Activated T-cell treated with anti-CD3 and anti-CD28 coated beads for 24 hours (primary cell): ENCODE data around the gene TRAFD1.

ENCODE experiments used
- DNase-seq: peaks from one replicate; pipeline ENCODE4 v3.0.0-alpha.2; 2020; ENCODE audit warnings: low read depth

The TRAFD1 gene

GRCh38 chr12:112160611-112161010, 35.3 kb downstream of the TRAFD1 start:
- DNase-seq: no peak

DNA sequence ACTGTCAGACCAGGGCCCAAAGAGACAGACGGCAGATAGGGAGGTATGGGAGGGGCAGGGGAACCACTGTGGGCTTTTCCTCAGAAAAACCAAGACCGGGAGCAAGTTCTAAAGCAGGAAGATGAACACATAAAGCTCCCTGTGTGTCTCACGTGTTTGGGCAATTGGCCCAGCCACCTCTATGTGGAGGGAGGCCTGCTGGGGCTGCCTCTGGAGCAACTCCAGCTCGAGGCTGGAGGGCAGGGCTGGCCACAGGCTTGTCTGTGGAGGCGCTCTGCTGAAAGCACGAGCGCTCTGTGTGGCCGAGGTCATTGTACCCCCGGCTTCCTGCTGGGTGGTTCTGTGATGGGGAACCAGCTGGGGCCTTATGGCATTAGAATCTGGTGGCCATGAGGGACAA, 36.4 kb downstream of the TRAFD1 start:
- no peak for DNase-seq

- no peak for DNase-seq
Observed at GRCh38 chr12:112162241-112162790, 37.0 kb downstream of the TRAFD1 start.

- no peak for DNase-seq
Observed at GRCh38 chr12:112163056-112163455, 37.7 kb downstream of the TRAFD1 start.

DNA sequence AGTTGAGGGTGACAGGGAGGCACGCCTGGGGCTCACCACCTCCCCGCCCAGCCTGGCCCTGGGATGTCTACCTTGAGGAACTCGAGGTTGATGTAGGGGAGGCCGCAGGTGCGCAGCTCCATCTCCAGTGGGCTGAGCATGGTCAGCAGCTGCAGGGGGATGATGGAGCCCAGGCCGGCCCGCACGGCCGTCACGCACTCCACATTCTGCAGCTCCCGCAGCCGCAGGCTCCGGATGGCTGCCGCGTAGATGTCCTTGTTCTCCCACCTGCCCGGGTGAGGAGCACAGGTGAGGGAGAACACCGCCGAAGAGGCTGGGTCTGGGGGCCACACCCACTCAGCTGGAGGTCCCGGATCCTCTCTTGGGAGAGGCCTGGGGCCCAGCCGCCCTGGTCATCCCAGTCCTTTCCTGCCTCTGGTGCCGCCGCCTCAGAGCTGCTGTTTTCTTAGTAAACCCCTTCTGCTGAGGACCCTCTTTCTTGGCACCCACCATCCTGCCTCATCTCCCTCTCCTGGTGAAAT, 38.2 kb downstream of the TRAFD1 start:
- no peak for DNase-seq

- no peak for DNase-seq
Observed at GRCh38 chr12:112164011-112164660, 38.8 kb downstream of the TRAFD1 start.

DNA sequence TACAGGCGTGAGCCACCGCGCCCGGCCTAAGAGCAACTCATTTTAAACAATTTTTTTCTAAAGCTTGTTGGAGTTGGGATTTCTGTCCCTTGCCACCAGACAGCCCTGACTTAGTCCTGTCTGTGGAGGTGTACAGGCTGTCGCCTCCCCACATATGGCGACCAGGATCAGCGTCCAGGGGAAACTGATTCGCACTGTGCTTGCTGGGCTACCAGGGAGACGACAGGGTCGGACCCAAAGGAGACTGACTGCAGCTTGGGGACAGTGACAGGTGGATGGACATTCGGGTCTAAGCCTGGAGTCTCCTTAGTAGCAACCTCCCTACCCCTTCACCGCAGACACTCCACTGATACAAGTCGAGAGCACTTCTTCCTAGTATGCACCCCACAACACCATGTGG, 40.3 kb downstream of the TRAFD1 start:
- DNase-seq: no peak

- no peak for DNase-seq
Observed at GRCh38 chr12:112166051-112167015, 41.0 kb downstream of the TRAFD1 start.

GRCh38 chr12:112167031-112167461, 41.7 kb downstream of the TRAFD1 start:
- DNase-seq: no peak

GRCh38 chr12:112167718-112168525, 42.6 kb downstream of the TRAFD1 start:
- DNase-seq: no peak

- DNase-seq: no peak
Observed at GRCh38 chr12:112168561-112168971, 43.2 kb downstream of the TRAFD1 start.

DNA sequence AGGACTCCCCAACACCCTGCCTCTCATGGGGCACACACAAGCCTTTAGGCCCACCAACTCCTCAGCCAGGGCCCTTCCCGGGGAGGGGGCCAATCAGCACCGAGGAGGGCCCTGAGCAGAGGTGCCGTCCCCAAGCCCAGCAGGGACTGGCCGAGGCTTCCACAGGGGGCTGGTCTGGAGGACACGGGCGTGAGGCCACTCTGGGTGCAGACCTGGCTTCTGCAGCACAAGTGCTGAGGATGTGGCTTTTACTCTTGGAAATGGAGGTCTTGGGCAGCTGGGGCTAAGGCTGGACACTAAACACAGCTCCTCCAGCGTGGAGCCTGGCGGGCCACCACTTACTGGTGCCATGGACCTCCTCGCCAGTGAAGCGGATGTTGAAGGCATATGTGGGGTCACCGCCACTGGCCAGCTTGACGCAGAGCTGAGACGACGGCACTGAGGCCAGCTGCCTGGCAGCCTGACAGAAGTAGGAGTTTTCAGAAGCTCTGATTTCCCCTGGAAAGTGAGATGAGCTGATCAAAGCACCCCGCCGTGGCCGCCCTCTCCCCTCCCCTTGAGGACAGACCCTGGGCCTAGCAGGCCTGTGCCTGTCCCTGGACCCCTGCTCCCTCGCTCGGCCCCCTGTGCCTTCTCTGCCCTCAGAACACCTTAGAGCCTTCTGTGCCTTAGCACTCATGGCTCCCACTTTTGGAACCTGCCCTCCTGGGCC, 44.0 kb downstream of the TRAFD1 start:
- DNase-seq: no peak

- no peak for DNase-seq
Observed at GRCh38 chr12:112169966-112170365, 44.6 kb downstream of the TRAFD1 start.

GRCh38 chr12:112170376-112170775, 45.0 kb downstream of the TRAFD1 start:
- peak; percentile 7 for DNase-seq

GRCh38 chr12:112170971-112171596, 45.7 kb downstream of the TRAFD1 start:
- no peak for DNase-seq

- no peak for DNase-seq
Observed at GRCh38 chr12:112172556-112173324, 47.4 kb downstream of the TRAFD1 start.

- no peak for DNase-seq
Observed at GRCh38 chr12:112175361-112176155, 50.2 kb downstream of the TRAFD1 start.

GRCh38 chr12:112176321-112177010, 51.1 kb downstream of the TRAFD1 start:
- no peak for DNase-seq
